HG02798 (cell line): ENCODE measurements around the gene FBXL7.
A peak's percentile ranks its signal among the peaks of the same experiment; 100 is the strongest.

Source experiments
- ATAC-seq: cut with Tn5 transposase; IDR thresholded peaks from one replicate; pipeline ENCODE4 v1.9.1; 2021; ENCODE audit warnings: mild to moderate bottlenecking; ENCODE audit not compliant: unreplicated experiment, poor library complexity

FBXL7 gene

DNA sequence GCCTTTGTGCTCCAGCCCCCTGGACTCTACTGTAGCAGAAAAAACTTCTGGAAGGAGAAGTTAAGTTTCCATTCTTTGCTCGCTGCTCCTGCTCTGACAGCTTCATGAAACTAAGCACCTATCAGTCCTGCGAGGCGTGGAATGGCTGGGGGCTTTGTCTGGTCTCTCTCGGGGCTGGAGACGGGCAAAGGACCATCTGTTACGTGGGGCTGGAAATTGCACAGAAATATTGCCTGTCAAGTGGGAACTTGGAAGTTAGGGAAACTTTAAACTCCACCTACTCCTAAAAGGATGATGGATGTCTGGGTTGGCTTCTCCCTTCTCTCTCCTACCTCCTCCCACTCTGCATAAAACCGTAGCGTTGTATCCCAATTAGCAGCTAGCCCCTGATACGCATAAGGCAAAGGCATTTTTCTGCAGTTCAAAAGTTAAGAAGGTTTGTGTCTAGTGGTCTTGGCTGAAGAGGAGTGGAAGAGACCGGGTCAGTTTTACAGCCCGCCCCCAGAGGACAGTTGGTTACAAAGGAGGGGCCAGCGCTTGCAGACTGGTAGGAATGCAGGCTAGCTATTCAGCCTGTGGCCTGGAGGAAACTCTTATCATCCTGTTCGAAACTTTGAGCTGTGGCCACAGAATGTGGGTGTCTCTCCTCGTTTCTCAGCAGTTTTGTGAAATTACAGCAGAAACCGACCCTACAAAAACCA, 1.3 kb downstream of the FBXL7 start:
- peak; percentile 39 for ATAC-seq

DNA sequence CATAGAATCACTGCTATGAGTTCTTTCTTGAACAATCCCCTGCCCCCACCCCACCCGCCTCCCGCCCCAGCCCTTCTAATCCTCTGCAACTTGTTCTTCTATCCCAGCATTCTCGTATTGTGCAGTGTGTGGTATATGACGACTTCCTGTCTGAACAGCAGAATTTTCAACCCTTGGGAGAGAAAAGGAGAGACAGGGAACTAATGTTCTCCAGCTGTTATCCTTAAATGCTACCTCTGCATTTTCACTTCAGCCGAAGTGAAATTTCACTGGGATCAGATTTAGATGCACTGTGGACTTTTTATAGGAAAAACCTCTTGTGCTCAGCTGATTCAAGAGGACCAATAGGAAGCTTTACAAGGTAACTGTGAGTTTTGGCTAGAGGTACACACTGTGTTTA, 2.2 kb downstream of the FBXL7 start:
- ATAC-seq = no peak

DNA sequence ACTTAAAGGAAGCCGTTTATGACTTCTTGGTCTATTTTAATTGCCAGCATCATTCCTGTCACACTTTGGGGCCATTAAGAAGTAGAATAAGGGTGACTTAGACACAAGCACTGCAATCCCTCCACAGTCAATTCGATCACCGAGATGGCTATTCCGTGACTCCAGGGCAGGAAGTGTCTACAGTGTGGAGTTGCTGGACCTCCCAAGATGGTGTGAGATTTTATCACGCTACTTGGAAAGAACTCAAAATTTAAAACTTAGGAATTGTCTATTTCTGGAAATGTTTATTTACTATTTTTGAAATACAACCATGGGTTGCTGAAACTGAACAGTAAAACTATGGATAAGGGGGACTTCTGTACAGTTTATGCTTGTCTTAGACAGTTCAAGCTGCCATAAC, 6.2 kb downstream of the FBXL7 start:
- ATAC-seq = no peak

DNA sequence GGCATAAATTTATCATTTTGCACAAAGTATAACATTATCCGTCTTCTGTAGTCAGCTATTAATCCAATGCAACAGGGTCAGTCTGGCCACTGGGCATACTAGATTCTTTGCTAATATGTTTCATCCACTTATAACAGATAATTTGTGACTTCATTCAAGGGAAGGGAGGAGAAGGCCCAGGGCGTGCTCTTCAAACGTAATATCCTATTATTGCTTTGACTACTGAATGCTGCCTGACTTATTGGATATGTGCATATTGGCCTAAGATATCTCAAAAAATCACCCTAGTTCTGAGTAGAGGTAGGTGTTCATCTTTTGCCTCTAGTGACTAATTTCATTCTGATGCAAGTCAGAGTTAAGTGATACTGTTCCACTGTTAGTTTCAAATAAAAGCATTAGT, 6.9 kb downstream of the FBXL7 start:
- no peak for ATAC-seq

DNA sequence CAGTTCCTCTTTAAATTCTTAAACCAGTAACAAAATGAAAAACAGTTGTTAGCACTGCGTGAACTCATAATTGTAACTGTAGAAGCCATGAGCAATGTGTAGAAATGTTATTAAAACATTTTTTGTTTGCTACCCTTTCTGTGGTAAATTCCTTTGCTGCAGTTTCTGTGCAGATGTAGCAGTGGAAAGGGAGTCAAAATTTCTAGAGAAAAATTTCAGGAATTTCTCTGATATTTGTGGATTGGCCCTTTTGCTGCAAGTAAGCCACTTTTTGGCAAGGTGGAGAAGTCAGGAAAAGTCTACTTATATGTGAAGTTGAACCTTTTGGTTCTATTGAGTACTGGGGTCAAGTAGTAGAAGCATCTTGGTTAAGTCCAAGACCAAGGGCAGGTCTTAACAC, 10.1 kb downstream of the FBXL7 start:
- no peak for ATAC-seq

DNA sequence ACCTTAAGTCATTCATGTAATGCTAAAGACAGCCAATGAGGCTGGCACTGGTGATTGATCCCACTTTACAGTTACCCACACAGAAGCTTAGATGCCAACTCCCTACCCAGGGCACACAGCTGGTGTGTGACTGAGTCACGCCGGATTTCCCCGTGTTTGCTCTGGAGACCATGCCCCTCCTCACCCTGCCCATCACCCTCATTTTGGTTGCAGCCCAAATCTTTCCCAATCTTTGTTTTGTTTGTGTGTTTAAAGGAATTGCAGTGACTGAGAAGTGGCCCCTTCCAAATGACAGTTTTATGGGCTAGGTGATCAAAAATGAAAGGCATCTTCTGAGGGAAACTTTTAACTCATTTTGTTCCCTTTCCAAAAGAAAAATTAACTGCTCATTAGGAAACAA, 10.9 kb downstream of the FBXL7 start:
- no peak for ATAC-seq

DNA sequence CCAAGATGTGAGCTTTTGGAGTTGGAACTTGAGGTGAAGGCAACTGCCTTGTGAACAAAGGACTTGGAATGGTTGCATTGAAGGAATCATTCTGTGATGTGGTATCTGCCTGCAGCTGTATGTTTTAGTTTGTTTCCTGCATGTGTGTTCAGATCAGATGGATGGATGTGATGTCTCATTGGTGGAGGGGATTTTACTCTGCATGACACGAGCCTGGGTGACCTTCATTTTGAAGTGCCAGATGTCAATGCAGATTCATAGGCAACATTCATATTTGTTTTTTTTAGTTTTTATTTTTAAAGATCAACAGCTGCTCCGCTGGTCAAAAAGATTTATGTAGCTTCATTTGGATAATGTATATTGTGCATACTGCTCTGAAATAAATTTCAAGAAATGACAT, 13.5 kb downstream of the FBXL7 start:
- no peak for ATAC-seq

DNA sequence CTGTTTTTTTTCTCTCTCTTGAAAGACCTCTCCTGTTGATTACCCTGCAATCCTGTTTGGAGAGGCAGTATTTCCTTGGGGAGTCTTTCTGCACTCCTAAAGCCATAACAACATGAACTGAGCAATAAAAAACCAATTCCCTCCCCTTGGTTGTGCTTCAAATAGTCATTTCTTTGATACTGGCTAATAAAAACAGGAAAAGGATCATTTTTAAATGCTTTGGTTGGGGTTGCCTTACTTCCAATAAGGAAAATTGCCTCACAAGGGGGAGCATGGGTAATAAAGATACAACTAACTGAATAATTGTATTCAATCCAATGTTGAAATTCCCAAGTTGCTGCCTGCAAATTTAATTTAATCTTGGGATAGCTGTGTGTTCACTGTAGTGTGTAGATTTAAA, 13.9 kb downstream of the FBXL7 start:
- ATAC-seq = no peak

DNA sequence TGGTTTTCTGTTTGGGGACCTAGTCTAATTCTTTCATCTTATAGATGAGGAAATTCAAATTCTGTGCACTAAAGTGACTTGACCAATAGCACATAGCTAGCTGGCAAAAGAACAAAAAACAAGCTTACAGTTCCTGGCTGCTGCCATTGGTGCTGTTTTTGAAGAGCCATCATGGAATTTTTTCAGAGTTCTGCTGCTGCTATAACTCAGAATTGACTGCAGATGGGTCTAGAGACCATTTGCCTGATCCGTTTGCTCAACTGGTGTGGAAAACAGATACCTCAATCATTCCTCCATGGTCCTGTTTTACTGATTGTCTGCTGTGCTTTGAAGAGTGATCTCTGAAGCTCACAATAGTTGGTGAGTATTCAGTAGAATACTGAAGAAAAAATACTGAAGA, 15.2 kb downstream of the FBXL7 start:
- no peak for ATAC-seq

DNA sequence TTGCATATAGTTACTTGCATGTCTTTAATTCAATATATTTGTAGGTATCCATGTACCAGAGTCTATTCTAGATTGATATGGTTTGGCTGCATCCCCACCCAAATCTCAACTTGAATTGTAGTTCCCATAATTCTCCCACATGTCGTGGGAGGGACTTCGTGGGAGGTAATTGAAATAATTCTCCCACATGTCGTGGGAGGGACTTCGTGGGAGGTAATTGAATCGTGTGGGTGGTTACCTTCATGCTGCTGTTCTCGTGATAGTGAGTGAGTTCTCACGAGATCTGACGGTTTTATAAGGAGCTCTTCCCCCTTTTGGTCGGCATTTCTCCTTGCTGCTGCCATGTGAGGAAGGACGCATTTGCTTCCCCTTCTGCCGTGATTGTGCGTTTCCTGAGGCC, 16.5 kb downstream of the FBXL7 start:
- no peak for ATAC-seq

DNA sequence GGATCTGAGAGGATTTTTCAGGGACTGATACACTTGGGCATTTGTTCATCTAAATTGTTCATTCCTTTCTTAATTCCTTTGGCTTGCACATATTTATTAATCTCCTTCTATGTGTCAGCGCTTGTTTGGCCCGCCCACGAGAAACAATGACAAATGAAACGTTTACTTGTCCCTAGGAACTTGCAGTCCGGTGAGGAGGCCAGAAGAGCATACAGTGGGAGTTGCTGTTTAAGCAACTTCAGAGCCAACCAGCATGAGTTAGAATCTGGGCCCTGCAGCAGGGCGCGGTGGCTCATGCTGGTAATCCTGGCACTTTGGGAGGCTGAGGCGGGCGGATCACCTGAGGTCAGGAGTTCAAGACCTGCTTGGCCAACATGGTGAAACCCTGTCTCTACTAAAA, 18.8 kb downstream of the FBXL7 start:
- ATAC-seq = no peak

DNA sequence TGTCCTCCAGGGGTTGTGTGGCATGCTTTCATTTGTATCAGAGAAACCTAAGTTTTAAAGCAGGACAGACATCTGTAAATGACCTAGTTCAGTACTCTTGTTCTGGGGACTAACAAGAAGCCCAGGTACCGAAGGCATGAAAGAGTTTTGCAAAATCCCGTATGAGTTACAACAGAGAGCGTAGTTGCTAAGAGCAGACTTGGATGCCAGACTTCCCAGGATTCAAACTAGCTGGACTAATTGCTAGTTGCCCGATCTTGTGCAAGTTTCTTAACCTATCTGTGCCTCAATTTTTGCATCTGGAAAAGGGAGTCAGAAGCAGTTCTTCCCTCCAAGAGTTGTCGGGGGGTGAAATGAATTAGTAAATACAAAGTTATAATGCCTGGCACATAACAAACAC, 20.9 kb downstream of the FBXL7 start:
- no peak for ATAC-seq

DNA sequence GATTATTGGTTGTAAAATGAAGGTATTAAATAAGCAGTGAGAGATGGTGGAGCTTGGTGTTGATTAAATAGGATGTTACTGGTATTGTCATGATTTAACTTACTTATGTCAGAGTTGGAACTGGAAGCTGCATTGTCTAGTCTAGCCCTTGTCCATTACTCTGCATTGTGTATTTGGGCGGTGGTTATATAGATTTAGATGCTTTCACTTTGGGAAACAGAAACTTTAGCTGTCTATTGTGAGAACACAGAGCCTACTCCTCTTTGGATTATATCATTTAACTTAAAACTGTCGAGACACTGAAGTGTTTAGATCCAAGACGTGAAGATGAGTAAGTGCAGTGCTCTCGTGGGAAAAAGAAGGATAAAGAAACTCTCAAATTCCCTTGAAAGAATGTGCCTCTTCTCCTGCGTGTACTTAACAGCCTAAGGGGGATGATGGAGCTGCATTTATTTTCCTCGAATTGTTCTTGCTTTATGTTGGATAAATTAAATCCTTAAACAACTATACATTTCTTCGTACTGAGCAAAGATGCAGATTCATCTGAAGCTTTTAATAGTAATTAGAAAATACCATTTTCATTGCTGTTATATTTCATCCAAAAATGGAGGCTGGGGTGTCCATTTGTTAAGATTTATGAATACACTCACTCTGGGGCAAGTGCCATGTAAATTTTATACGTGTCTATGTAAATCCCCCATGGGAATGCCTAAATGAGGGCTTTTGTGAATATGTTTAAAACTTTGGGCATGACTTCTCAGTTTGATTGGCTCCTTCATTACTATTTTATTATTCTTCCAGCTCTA, 21.6 kb downstream of the FBXL7 start:
- ATAC-seq = no peak

DNA sequence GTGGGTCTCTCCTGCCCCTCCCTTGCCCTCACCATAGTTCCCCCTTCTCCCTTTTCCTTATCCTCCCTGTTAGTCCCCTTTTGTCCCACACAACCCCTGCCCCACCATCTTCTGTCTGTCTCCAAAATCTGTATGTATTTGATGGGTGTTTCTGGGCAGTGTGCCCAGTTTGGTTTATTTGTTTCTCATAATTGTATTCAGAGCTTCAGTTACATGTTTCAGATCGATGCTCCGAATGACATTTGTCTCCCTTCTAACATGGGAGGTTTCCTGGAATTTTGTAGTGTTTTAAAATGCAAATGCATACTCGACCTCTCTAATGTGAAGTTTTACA, 22.2 kb downstream of the FBXL7 start:
- ATAC-seq = no peak

DNA sequence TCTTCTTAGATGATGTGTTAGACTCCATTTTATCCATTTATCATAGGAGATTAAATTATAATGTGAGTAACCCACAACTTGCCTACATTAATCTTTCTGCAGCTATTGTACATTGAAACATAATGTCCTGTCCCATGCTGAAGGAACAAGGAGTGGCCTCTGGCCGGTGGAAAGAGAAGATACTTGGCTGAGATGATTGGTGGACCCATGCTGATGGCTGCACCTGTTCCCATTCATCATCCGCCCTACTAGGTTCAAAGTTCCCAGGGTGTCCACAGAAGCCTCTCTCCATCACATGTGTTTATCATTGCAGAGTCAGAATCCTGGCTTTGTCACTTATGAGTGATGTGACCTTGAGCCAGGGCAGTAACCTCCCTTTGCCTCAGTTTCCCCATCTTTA, 24.7 kb downstream of the FBXL7 start:
- ATAC-seq = no peak

DNA sequence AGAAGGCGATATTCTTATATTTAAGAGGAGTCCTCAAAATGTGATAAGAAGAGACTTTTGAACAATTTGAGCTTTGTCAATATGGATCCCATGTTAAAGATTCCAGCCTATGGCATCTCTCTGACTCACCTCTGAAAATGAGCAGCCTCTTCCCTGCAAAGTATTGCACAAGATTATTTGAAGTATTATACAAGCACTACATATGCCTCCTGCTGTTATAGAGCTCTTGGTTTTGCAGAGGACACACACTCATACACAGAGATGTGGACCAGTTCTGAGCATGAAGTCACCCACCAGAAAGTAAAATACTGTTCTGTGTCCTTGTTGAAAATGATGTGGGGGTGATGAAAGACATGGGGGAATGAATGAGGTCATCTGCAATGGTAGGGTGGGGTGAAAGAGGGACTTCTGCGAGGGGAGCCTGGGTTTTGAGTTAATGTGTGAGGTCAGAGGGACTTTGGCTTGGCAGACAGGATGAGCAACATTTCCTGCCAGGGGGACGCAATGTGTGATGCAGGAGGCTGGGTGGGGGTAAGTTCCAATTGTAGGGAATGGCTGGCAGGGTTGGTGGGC, 25.8 kb downstream of the FBXL7 start:
- ATAC-seq = no peak

DNA sequence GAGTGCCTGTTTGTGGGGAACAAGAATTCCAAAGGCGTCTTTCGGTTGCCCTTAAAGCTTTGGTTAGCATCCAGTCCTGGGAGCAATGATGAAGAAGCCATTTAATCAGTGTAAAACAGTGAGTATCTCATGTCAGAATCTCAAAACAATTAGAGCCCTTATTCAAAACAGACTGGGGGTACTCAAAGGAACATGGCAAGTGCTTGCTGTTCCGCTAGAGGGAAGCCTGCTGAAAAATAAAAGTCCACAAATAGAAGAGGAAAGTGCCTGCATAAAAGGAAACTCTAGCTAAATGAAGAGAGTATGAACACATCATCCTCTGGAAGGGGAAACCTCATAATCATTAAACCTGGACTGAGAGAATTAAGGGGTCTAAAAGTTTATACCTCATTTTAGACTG, 26.4 kb downstream of the FBXL7 start:
- no peak for ATAC-seq

DNA sequence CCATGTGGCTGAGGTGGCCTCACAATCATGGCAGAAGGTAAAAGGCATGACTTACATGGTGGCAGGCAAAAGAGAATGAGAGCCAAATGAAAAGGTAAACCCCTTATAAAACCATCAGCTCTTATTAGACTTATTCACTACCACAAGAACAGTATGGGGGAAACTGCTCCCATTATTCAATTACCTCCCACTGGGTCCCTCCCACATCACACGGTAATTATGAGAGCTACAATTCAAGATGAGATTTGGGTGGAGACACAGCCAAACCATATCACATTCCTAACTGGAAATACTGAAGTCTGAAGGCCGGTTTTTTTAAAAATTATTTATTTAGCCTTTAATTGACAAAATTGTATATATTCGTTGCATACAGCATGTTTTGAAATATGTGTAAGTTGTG, 28.5 kb downstream of the FBXL7 start:
- no peak for ATAC-seq

DNA sequence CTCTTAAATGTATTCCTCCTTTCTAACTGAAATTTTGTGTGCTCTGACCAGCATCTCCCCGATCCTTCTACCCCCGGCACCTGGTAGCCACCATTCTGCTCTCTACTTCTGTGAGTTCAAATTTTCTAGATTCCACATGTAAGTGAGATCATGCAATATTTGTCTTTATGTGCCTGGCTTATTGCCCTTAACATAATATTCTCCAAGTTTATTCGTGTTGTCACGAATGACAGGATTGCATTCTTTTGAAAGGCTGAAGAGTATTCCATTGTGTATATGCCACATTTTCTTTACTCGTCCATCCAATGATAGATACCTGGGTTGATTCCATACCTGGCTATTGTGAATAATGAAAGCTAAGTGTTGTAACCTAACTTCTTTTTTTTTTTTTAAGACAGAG, 29.0 kb downstream of the FBXL7 start:
- no peak for ATAC-seq

DNA sequence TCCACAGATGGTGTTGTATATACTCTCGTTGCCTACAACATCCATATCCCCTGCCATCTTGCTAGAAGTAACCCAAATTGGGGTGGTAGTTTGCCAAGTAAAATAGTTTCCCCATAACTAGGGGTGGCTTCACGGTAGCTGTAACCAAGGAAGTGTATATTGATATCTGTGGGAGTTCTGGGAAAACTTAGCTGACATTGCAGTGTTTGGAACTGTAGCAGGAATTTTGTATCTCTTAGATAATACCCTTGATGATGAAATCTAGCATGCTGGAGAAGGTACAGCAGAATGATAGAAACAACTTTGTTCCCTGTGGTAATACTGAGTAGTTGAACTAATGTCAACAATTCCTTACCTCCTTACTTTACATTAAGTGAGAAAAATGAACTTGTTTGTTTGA, 29.8 kb downstream of the FBXL7 start:
- no peak for ATAC-seq

DNA sequence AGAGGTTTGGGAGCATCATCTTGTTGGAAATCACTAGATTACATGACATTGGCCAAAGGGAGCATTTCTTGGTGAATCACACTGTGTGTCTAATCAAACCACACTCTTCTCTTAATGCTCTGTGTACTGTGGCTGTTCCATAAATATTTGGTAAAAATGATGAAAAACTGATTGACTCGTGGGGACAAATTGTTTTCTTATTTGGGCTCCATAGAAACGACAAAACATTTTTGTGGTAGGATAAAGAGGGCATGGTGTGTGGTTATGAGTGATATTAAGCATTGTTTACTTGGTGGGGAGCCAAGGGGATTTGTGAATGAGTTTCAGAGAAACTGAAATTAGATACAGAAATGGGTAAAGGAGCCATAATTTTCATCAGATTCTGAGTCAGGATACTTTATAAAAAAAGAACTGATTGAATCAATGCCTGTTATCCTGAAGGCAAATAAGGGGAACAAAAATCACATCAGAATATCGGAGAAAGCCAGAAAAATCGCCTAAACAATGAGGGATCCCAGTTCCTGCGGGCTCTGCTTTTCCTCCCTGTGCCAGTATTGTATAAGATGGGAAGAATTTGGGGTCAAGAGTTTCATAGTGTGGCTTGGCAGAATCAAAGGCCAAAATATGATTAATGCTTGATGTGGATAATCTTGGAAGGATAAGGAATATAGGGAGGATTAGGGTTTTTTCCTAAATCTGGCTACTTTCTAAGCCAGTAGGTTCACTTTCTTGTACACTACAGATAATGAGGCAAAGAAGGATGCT, 33.3 kb downstream of the FBXL7 start:
- no peak for ATAC-seq
